IPS-NIHi11 (cell line): Measurements from ENCODE around the gene NAT14.

Experiments
- DNase-seq: peaks from one replicate; pipeline ENCODE4 v3.0.0; 2012; ENCODE audit warnings: mixed read lengths, low spot score

NAT14 gene

DNA sequence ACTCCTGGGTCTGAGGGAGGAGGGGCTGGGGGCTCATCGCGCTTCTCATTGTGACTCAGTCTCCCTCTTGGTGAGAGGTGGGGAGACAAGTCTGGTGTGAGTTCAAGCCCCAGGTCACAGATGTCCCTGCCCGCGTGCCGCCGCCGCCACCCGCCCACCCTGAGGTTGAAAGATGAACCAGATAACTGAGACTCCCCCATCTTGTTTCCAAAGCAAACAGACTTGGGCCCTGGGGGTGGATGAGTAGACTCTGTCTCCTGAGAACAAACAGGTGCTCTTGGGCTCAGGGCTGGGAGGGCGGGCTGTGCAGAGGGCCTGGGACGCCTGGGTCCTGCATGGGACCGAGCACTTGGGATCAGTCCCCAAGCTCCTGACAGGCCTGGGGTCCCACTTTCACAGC, 51.4 kb downstream of the NAT14 start:
- peak; percentile 9 for DNase-seq
